Activated CD4-positive, alpha-beta memory T cell treated with anti-CD3 and anti-CD28 coated beads, Interleukin-2, amount 10 ng/mL, durations not matched to agents 7 days and 5 days (primary cell): Measurements from ENCODE around the gene RAD51B. TPM values are rescaled to one million over a fixed set of nuclear protein-coding genes. Genes with fewer than 3 reads are reported as not detected.

Experiments
- CTCF ChIA-PET: fragments of 350-600 bp; sonication (Branson Sonifier 250); formaldehyde crosslinking; loops from one replicate; lab custom pipeline; 2021; ENCODE audit warnings: antibody characterized with exemption, inconsistent platforms; lab: Charles Lee
- POLR2A ChIA-PET: fragments of 350-600 bp; sonication (Branson Sonifier 250); formaldehyde crosslinking; loops from one replicate; lab custom pipeline; 2021; ENCODE audit warnings: antibody characterized with exemption; lab: Charles Lee
- DNase-seq: peaks from one replicate; pipeline ENCODE4 v3.0.0-alpha.2; 2020
- H3K27ac Mint-ChIP-seq: one replicate; pipeline ENCODE4 v1.8.0; 2021; ENCODE audit warnings: mild to moderate bottlenecking, mixed read lengths
- H3K27me3 Mint-ChIP-seq: one replicate; pipeline ENCODE4 v1.8.0; 2021; ENCODE audit warnings: mixed read lengths
- H3K36me3 Mint-ChIP-seq: one replicate; pipeline ENCODE4 v1.8.0; 2021; ENCODE audit warnings: low read depth, mixed read lengths
- H3K4me1 Mint-ChIP-seq: one replicate; pipeline ENCODE4 v1.8.0; 2021; ENCODE audit warnings: mixed read lengths
- H3K4me3 Mint-ChIP-seq: one replicate; pipeline ENCODE4 v1.8.0; 2021; ENCODE audit warnings: mild to moderate bottlenecking, mixed read lengths
- H3K9me3 Mint-ChIP-seq: one replicate; pipeline ENCODE4 v1.8.0; 2021; ENCODE audit warnings: mixed read lengths
- total RNA-seq, 2 experiments: library from RNA; stranded (reverse); gene quantifications; one replicate each; pipeline ENCODE4 v1.2.3, GENCODE V29; 2021

Gene RAD51B
- total RNA-seq, 2 experiments from 2014 or later, result 33.1 to 40.8 TPM

DNA sequence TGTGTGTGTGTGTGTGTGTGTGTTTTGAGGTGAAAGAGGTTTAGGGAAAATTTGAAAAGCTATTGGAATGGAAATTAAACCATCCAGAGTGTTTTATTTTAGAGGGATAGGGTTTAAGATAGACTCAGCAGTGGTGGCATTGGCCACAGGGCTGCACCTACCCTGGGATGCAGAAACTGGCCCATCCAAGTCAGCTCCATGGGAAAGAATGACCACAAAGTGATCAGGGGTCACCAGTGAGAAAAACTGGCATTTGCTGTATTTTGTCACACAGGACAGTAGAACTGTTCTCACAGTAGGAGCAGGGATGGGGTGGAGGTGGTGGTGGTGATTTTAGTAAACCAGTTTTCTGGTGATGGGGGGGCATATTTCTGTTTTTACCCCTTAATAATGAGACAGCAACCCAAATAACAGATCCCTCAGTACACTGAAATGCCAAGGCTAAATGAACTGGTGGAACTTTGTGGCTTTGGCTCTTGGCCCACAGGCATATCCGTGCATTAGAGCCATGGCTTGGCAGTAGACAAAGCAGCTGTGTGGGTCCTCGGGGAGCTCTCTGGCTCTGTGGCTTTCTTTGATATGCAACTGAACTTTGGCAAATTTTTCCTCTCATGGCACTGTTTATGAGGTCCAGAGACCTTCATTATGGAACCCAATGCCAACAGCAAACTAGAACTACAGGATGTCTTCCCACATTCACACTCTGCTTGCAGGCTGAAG is 625.0 kb downstream of the RAD51B start:
- H3K9me3 Mint-ChIP-seq, result no peaks in the 10 kb centered on the region
- no peaks in the 10 kb centered on the region for H3K27me3 Mint-ChIP-seq
- ChIA-PET CTCF (interaction anchor here (1.1 to 1.3 kb wide), 2 partner anchors 9 to 370 kb away, joined by 3 read pairs; no protein-coding TSS in a partner anchor), POLR2A (no interaction called here)
- no peak overlapping the region for H3K4me3 Mint-ChIP-seq
- DNase-seq, result no peak
- H3K4me1 Mint-ChIP-seq, result no peaks in the 10 kb centered on the region
- H3K36me3 Mint-ChIP-seq, result no peaks in the 10 kb centered on the region
- no peak overlapping the region for H3K27ac Mint-ChIP-seq

DNA sequence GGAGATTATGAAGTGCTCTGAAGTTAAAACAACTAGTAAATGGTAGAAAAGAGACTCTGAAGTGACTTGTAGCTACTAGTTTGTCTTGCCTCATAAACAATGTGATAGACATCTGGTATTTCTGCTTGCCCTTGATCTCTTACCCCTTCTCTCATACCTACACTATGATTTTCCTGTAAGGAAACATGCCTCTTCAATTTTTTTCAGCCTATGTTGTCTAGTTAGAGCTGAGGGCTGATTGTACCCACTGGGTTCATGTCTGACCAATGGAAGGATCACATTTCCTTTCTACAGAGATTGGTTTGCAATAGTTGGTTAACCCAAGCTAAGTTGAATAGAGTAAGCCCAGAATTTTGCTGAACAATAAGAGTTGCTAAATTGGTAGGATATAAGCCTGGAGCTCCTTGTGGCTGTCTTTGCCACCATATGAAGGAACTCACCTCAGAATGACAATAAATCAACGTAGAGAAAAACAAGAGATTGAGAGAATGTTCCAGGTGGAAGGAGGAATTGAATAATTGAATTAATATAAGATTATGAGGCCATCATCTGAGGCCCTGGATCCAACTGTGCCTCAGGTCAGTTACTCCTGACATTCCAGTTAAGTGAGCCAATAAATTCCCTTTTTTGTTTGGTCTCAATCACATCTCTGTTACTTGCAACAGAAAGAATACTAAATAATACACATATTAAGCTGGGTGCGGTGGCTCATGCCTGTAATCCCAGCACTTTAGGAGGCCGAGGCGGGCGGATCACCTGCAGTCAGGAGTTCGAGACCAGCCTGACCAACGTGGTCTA is 626.9 kb downstream of the RAD51B start:
- no peaks in the 10 kb centered on the region for H3K36me3 Mint-ChIP-seq
- no peak overlapping the region for H3K27ac Mint-ChIP-seq
- no peaks in the 10 kb centered on the region for H3K9me3 Mint-ChIP-seq
- no peaks in the 10 kb centered on the region for H3K27me3 Mint-ChIP-seq
- CTCF ChIA-PET, result no interaction called here
- no peak overlapping the region for H3K4me3 Mint-ChIP-seq
- DNase-seq, result no peak
- no peaks in the 10 kb centered on the region for H3K4me1 Mint-ChIP-seq
- POLR2A ChIA-PET, result no interaction called here

DNA sequence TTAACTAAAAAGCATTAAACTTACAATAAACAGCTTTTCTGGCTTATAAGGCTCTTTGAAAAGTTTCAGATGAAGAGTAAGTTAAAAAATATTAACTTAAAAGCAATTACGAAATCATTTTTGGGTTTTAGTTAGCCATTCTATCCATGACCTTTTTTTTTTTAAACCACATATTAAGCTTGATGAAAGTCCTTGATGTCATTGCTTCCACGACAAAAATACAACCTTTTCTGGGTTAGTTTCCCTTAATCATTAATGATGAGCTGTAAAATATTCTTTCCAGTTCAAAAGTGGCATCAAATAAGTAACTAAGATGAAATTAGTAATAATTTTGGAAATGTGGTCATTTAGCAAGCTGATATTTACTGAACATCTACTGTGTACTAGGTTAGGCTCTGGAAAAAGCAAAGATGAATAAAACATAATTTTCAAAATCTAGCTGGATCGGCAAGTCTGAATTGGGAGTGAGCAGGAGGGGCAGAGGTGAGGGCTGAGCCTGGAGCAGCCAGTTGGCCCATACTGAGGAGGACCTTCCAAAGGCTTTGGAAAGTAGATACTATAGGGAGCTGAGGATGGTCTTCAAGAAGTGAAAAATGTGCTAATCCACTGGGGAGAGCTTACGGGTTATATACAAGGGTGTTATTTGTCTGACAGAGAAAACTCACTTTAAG is 628.1 kb downstream of the RAD51B start:
- no peak overlapping the region for H3K27ac Mint-ChIP-seq
- no peak overlapping the region for H3K4me3 Mint-ChIP-seq
- ChIA-PET CTCF (no interaction called here), POLR2A (interaction anchor here (1.0 kb wide), 1 partner anchor 21 kb away, joined by 3 read pairs; no protein-coding TSS in a partner anchor)
- no peaks in the 10 kb centered on the region for H3K27me3 Mint-ChIP-seq
- H3K4me1 Mint-ChIP-seq, result no peaks in the 10 kb centered on the region
- H3K36me3 Mint-ChIP-seq, result no peaks in the 10 kb centered on the region
- DNase-seq, result no peak
- H3K9me3 Mint-ChIP-seq, result no peaks in the 10 kb centered on the region

GRCh38 chr14:68448252-68448902 is 628.8 kb downstream of the RAD51B start:
- ChIA-PET CTCF (no interaction called here), POLR2A (interaction anchor here (1.0 kb wide), 1 partner anchor 21 kb away, joined by 3 read pairs; no protein-coding TSS in a partner anchor)
- Mint-ChIP-seq H3K4me3 (no peak overlapping the region), H3K27me3 (no peaks in the 10 kb centered on the region), H3K9me3 (no peaks in the 10 kb centered on the region), H3K36me3 (no peaks in the 10 kb centered on the region), H3K27ac (no peak overlapping the region), H3K4me1 (no peaks in the 10 kb centered on the region)
- no peak for DNase-seq

- no peaks in the 10 kb centered on the region for H3K4me1 Mint-ChIP-seq
- H3K27ac Mint-ChIP-seq, result no peak overlapping the region
- H3K36me3 Mint-ChIP-seq, result no peaks in the 10 kb centered on the region
- ChIA-PET CTCF (no interaction called here), POLR2A (no interaction called here)
- H3K27me3 Mint-ChIP-seq, result no peaks in the 10 kb centered on the region
- DNase-seq, result no peak
- no peaks in the 10 kb centered on the region for H3K9me3 Mint-ChIP-seq
- no peak overlapping the region for H3K4me3 Mint-ChIP-seq
Observed at GRCh38 chr14:68449561-68450181, 630.1 kb downstream of the RAD51B start.

DNA sequence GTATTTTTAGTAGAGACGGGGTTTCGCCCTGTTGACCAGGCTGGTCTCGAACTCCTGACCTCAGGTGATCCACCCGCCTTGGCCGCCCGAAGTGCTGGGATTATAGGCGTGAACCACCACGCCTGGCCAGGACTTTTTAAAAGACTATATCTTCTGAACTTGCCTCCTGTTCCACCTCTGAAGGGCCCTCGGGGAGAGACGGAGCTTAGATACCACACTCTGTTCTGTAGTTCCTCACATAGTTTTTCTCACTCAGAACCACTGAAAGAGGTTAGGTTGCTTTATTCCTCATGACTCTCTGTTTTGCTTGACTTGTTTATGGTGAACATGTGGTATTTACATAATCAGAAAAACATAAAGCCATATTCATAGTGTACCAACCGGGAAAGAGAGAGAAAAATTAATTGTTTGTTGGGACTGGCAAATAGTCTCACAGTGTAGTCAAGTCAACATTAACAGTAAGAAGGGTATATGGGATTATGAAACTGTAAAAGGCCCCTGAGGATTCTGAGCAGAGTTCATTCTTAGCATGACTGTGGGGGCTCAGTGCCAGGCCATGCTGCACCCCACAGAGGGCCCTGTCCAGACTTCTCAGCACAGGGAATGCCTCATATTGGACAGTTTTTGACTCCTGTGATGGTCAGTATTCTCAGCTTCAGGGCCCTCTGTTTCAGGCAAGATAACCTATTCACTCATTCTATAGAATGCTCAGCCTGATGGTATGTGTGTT is 631.0 kb downstream of the RAD51B start:
- DNase-seq, result no peak
- Mint-ChIP-seq H3K27ac (no peak overlapping the region), H3K27me3 (no peaks in the 10 kb centered on the region), H3K4me3 (no peak overlapping the region), H3K36me3 (no peaks in the 10 kb centered on the region), H3K9me3 (peaks cover 3% of the 10 kb centered on the region), H3K4me1 (no peaks in the 10 kb centered on the region)
- ChIA-PET POLR2A (no interaction called here), CTCF (interaction anchor here (0.6 kb wide), 1 partner anchor 506 kb away, joined by 3 read pairs; no protein-coding TSS in a partner anchor)

DNA sequence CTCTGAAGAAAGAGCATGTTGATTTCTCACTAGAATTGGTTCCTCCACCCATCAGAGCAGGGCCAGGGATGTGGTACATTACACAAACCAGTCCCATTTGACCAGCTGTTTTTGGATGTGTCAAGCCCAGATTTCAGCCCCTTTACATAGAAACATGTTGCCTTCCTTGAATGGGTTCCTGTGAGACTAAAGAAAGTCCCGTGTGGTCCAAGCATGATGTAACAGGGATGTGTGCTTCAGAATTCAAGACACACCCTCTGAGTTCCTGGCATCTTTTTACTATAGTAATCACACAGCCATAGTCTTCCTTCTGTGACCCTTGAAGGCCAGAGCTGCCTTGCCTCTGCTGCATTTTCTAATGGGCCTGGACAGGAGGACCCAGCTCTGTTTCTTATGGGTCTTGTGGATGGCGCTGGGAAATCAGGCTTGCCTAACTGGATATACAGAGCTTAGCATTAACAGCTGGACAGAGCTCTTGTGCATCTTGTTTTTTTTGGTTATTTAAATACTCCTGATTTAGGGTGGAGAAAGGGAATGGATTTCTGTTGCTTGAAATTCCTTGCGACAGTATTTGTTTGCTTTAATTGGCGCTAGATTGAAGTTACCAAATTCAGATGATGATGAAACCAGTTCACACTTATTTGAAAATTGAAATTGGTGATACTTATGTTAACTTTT is 632.3 kb downstream of the RAD51B start:
- Mint-ChIP-seq H3K36me3 (no peaks in the 10 kb centered on the region), H3K4me3 (no peak overlapping the region), H3K9me3 (peaks cover 3% of the 10 kb centered on the region), H3K27ac (no peak overlapping the region), H3K27me3 (no peaks in the 10 kb centered on the region), H3K4me1 (no peaks in the 10 kb centered on the region)
- ChIA-PET POLR2A (no interaction called here), CTCF (interaction anchor here (1.4 kb wide), 1 partner anchor 392 kb away, joined by 5 read pairs; no protein-coding TSS in a partner anchor)
- DNase-seq, result no peak

- Mint-ChIP-seq H3K9me3 (peaks cover 3% of the 10 kb centered on the region), H3K36me3 (no peaks in the 10 kb centered on the region), H3K4me1 (no peaks in the 10 kb centered on the region), H3K27ac (no peak overlapping the region), H3K27me3 (no peaks in the 10 kb centered on the region), H3K4me3 (no peak overlapping the region)
- CTCF ChIA-PET, result interaction anchor here (1.2 kb wide), 1 partner anchor 324 kb away, joined by 3 read pairs; no protein-coding TSS in a partner anchor
- no peak for DNase-seq
- POLR2A ChIA-PET, result interaction anchor here (1.3 kb wide), 1 partner anchor 14 kb away, joined by 3 read pairs; no protein-coding TSS in a partner anchor
Observed at GRCh38 chr14:68458253-68458652, 638.7 kb downstream of the RAD51B start.

DNA sequence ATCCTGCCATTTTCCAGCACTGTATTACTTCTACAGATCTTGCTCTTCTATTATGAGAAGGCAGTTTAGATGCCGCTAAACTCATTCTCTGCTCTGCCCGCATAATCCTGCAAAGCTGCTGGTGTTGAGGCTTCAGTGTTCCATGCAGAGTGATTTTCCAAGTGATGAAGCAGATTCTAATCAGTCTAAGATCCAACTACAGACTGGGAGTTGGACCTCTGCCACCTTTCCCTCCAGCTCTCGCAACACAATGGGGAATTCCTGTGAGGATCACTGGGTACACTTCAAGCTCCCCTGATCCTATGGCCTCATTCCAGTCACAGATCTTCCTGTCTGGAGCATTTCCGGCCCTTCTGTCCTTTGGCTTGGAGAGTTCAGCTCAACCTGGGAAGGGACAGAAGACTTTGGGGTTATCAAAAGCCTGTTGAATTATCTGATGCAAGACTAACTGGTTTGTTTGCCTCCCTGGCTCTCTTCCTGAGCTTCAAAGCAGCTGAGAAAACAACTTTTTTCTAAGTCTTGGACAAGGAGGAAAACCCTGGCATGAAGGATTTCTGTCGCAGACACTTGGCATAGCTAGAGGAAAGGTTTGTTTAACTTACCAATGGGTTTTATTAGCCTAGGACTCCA is 639.4 kb downstream of the RAD51B start:
- H3K36me3 Mint-ChIP-seq, result no peaks in the 10 kb centered on the region
- H3K4me3 Mint-ChIP-seq, result no peak overlapping the region
- no peaks in the 10 kb centered on the region for H3K4me1 Mint-ChIP-seq
- DNase-seq, result no peak
- no peaks in the 10 kb centered on the region for H3K27me3 Mint-ChIP-seq
- POLR2A ChIA-PET, result interaction anchor here (1.3 kb wide), 1 partner anchor 13 kb away, joined by 3 read pairs; no protein-coding TSS in a partner anchor
- no peak overlapping the region for H3K27ac Mint-ChIP-seq
- CTCF ChIA-PET, result interaction anchor here (1.2 kb wide), 1 partner anchor 323 kb away, joined by 3 read pairs; no protein-coding TSS in a partner anchor
- peaks cover 3% of the 10 kb centered on the region for H3K9me3 Mint-ChIP-seq

GRCh38 chr14:68459480-68460136 is 640.0 kb downstream of the RAD51B start:
- ChIA-PET POLR2A (interaction anchor here (1.3 kb wide), 1 partner anchor 13 kb away, joined by 3 read pairs; no protein-coding TSS in a partner anchor), CTCF (no interaction called here)
- Mint-ChIP-seq H3K36me3 (no peaks in the 10 kb centered on the region), H3K27me3 (no peaks in the 10 kb centered on the region), H3K4me3 (no peak overlapping the region), H3K27ac (no peak overlapping the region), H3K9me3 (peaks cover 3% of the 10 kb centered on the region), H3K4me1 (no peaks in the 10 kb centered on the region)
- DNase-seq, result no peak
